Vagina (tissue), 2 donors: ENCODE results near the gene VWA3A.

Experiments
- CTCF ChIP-seq, 3 experiments: fragments of 450-650 bp in 2 of 3; fragments of 200-600 bp in 1 of 3; sonication (generic) in 1 of 3; IDR thresholded peaks; one replicate each; pipeline ENCODE4 v1.5.1; 2017 to 2019; ENCODE audit warnings: antibody characterized with exemption in 3 of 3, mild to moderate bottlenecking in 2 of 3, moderate library complexity in 2 of 3
- POLR2A ChIP-seq, 2 donors: fragments of 450-650 bp; IDR thresholded peaks; one replicate each; pipeline ENCODE4 v1.6.1; 2017; ENCODE audit warnings: antibody characterized with exemption in 2 of 2, mild to moderate bottlenecking in 2 of 2, moderate library complexity in 2 of 2

GRCh38 chr16:22124583-22125284 lies 32.4 kb downstream of the VWA3A start:
- TF ChIP-seq CTCF (IDR thresholded peaks at IDR 0.05): no peak
- no peak for TF ChIP-seq POLR2A (IDR thresholded peaks at IDR 0.05)
